Breast epithelium (tissue), 4 donors: ENCODE results near the gene ALPI. TPM values are rescaled to one million over a fixed set of nuclear protein-coding genes. Genes with fewer than 3 reads are reported as not detected.

Experiments used
- DNase-seq, 2 donors: peaks; one replicate each; pipeline ENCODE4 v3.0.0-alpha.2; 2019; ENCODE audit warnings: low spot score in 2 of 2
- H3K27ac ChIP-seq, 2 donors: fragments of 200-600 bp; sonication (generic) in 1 of 2; one replicate each; pipeline ENCODE4 v1.5.1; 2016 to 2019; ENCODE audit warnings: mild to moderate bottlenecking in 1 of 2
- H3K27me3 ChIP-seq, 2 donors: fragments of 200-600 bp; sonication (generic) in 1 of 2; one replicate each; pipeline versions ENCODE4 v1.5.1 to v1.6.0; 2017 to 2019; ENCODE audit warnings: control low read depth in 1 of 2, mild to moderate bottlenecking in 1 of 2
- H3K36me3 ChIP-seq: fragments of 200-600 bp; one replicate; pipeline ENCODE4 v1.5.1; 2019
- H3K4me1 ChIP-seq, 2 donors: fragments of 200-600 bp; sonication (generic); one replicate each; pipeline ENCODE4 v1.5.1; 2016 to 2019; ENCODE audit warnings: control low read depth in 1 of 2
- H3K4me3 ChIP-seq, 3 donors: fragments of 200-600 bp; sonication (generic); 1 replicate in 2 of 3; 2 replicates in 1 of 3; pipeline ENCODE4 v1.5.1; 2016 to 2019; ENCODE audit warnings: mild to moderate bottlenecking in 3 of 3, moderate library complexity in 2 of 3
- H3K9me3 ChIP-seq, 2 donors: fragments of 200-600 bp; sonication (generic) in 1 of 2; one replicate each; pipeline ENCODE4 v1.5.1; 2016 to 2019; ENCODE audit warnings: control low read depth in 1 of 2
- POLR2A ChIP-seq: fragments of 450-650 bp; IDR thresholded peaks from one replicate; pipeline ENCODE4 v1.6.1; 2016; ENCODE audit warnings: antibody characterized with exemption, mild to moderate bottlenecking, moderate library complexity
- POLR2AphosphoS5 ChIP-seq, 3 donors: sonication (generic); formaldehyde crosslinking; IDR thresholded peaks; one replicate each; pipeline ENCODE4 v1.6.1; 2017; ENCODE audit warnings: antibody characterized with exemption in 3 of 3
- intact Hi-C: fragments of 100-400 bp; cut with DNase I; formaldehyde crosslinking; loops from one replicate; pipeline ENCODE4 v1.15.1; 2023; ENCODE audit warnings: low total_unique reads
- total RNA-seq, 3 donors: library from RNA; depleted of rRNA; stranded (reverse); fragments of >200 nt; gene quantifications; one replicate each; pipeline ENCODE4 v1.1.0, GENCODE V29; 2016
- TF ChIP-seq, protein P1 (sequence below), 3 donors: fragments of 450-650 bp; IDR thresholded peaks; one replicate each; pipeline ENCODE4 v1.5.1; 2016 to 2017; ENCODE audit warnings: antibody characterized with exemption in 3 of 3, mild to moderate bottlenecking in 3 of 3, moderate library complexity in 3 of 3

Gene ALPI
- total RNA-seq, 3 donors from 2014 or later = 0.33 TPM; not detected in 2

DNA sequence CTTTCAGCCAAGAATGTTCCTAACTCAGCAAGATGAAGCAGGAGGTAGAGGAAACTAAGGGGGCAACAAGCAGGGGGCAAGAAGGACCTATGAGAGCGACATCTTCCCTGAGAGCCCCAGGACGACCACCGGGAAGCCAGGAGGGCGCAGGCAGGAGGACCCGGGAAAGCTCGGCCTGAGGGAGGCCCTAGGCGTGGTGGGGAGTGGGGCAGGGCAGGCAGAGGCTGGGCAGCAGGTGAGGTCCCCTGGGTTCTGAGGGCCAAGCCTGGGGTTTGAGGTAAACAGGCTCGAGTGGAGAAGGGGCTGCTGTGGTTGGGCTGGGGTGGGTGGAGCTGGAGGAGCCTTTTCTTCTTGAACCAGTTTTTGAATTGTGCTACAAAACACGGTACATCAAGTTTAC is 1.3 kb upstream of the ALPI start:
- Histone ChIP-seq H3K27me3 (peaks cover 0 to 25% of the 10 kb centered on the region in 2 donors), H3K9me3 (no peaks in the 10 kb centered on the region), H3K27ac (no peak overlapping the region), H3K4me3 (no peak overlapping the region), H3K4me1 (no peaks in the 10 kb centered on the region), H3K36me3 (no peaks in the 10 kb centered on the region)
- DNase-seq = no peak
- TF ChIP-seq POLR2AphosphoS5 (IDR thresholded peaks at IDR 0.05) = no peak
- no peak for TF ChIP-seq POLR2A
- TF ChIP-seq, protein P1, sequence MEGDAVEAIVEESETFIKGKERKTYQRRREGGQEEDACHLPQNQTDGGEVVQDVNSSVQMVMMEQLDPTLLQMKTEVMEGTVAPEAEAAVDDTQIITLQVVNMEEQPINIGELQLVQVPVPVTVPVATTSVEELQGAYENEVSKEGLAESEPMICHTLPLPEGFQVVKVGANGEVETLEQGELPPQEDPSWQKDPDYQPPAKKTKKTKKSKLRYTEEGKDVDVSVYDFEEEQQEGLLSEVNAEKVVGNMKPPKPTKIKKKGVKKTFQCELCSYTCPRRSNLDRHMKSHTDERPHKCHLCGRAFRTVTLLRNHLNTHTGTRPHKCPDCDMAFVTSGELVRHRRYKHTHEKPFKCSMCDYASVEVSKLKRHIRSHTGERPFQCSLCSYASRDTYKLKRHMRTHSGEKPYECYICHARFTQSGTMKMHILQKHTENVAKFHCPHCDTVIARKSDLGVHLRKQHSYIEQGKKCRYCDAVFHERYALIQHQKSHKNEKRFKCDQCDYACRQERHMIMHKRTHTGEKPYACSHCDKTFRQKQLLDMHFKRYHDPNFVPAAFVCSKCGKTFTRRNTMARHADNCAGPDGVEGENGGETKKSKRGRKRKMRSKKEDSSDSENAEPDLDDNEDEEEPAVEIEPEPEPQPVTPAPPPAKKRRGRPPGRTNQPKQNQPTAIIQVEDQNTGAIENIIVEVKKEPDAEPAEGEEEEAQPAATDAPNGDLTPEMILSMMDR (IDR thresholded peaks at IDR 0.05) = no peak
- intact Hi-C loops = no loop called here

DNA sequence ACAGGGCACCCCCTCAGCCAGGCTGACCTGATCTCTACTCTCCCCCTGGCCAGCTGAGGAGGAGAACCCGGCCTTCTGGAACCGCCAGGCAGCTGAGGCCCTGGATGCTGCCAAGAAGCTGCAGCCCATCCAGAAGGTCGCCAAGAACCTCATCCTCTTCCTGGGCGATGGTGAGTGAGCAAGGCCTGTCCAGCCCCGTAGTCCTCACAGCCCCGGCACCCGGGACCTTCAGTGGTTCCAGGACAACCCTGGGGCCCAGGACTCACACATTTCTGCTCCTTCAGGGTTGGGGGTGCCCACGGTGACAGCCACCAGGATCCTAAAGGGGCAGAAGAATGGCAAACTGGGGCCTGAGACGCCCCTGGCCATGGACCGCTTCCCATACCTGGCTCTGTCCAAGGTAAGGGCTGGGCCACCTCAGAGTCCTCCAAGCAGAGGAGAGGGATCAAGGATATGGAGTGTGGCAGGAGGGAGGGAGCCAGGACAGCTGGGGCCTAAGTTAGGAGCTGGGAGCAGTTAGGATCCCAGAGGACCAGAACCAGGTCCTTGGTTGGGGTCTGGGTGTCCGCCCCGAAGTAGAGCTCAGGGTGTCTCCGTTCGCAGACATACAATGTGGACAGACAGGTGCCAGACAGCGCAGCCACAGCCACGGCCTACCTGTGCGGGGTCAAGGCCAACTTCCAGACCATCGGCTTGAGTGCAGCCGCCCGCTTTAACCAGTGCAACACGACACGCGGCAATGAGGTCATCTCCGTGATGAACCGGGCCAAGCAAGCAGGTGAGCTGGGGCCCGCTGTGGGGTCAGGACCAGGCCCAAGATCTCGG is 555 bp downstream of the ALPI start:
- Histone ChIP-seq H3K27me3 (peaks cover 0 to 26% of the 10 kb centered on the region in 2 donors), H3K4me3 (no peak overlapping the region), H3K4me1 (no peaks in the 10 kb centered on the region), H3K9me3 (no peaks in the 10 kb centered on the region), H3K36me3 (no peaks in the 10 kb centered on the region), H3K27ac (no peak overlapping the region)
- no peak for DNase-seq
- TF ChIP-seq POLR2AphosphoS5 (IDR thresholded peaks at IDR 0.05) = no peak
- TF ChIP-seq, protein P1 (IDR thresholded peaks at IDR 0.05) = no peak
- TF ChIP-seq POLR2A = no peak
- intact Hi-C loops = no loop called here

DNA sequence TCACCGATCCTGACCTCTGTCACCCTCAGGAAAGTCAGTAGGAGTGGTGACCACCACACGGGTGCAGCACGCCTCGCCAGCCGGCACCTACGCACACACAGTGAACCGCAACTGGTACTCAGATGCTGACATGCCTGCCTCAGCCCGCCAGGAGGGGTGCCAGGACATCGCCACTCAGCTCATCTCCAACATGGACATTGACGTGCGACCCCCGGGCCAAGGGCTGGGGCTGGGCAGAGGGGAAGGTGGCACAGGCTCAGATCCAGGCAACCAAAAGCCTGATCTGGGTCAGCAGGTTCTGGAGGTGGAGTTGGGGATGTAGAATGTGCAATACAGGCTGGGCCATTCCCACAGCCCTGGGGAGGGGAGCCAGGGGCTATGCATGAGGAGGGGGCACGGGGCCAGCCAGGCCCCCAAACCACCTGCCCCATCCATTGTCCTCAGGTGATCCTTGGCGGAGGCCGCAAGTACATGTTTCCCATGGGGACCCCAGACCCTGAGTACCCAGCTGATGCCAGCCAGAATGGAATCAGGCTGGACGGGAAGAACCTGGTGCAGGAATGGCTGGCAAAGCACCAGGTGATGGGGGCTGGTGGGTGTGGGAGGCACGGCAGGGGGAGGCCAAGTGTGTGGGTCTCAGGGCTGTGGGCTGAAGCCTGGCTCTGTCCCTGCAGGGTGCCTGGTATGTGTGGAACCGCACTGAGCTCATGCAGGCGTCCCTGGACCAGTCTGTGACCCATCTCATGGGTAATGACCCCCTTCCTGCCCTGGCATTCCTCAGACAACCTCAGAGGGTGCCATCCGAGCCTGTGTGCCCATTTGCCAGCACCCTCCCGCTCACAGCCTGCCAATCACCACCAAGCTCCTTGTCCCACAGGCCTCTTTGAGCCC is 1.4 kb downstream of the ALPI start:
- Histone ChIP-seq H3K27me3 (peaks cover 0 to 26% of the 10 kb centered on the region in 2 donors), H3K9me3 (no peaks in the 10 kb centered on the region), H3K27ac (no peak overlapping the region), H3K4me3 (no peak overlapping the region), H3K4me1 (no peaks in the 10 kb centered on the region), H3K36me3 (no peaks in the 10 kb centered on the region)
- TF ChIP-seq POLR2A = no peak
- intact Hi-C loops = no loop called here
- DNase-seq = no peak

DNA sequence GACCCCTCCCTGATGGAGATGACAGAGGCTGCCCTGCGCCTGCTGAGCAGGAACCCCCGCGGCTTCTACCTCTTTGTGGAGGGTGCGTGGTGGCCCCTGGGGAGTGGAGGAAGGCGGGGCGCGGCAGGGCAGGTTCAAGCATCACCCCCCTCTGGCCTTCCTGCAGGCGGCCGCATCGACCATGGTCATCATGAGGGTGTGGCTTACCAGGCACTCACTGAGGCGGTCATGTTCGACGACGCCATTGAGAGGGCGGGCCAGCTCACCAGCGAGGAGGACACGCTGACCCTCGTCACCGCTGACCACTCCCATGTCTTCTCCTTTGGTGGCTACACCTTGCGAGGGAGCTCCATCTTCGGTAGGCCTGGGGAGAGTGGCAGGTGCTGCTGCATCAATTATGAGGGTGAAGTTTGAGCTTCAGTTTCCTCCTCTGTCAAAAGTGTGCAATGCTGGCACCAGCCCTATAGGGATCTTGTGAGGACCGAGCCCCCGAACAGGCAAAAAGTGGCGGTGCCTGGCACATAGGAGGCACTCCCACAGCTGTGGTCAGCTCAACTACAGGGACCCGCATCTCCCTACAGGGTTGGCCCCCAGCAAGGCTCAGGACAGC is 2.2 kb downstream of the ALPI start:
- no peaks in the 10 kb centered on the region for H3K9me3 ChIP-seq
- TF ChIP-seq, protein P1 (IDR thresholded peaks at IDR 0.05) = no peak
- TF ChIP-seq POLR2AphosphoS5 (IDR thresholded peaks at IDR 0.05) (no peak), POLR2A (no peak)
- H3K4me1 ChIP-seq = no peaks in the 10 kb centered on the region
- DNase-seq = peak in 1 of 2 donors; percentile 48
- H3K27ac ChIP-seq = no peak overlapping the region
- no peaks in the 10 kb centered on the region for H3K36me3 ChIP-seq
- H3K4me3 ChIP-seq = no peak overlapping the region
- H3K27me3 ChIP-seq = peaks cover 0 to 26% of the 10 kb centered on the region in 2 donors
- intact Hi-C loops = no loop called here

DNA sequence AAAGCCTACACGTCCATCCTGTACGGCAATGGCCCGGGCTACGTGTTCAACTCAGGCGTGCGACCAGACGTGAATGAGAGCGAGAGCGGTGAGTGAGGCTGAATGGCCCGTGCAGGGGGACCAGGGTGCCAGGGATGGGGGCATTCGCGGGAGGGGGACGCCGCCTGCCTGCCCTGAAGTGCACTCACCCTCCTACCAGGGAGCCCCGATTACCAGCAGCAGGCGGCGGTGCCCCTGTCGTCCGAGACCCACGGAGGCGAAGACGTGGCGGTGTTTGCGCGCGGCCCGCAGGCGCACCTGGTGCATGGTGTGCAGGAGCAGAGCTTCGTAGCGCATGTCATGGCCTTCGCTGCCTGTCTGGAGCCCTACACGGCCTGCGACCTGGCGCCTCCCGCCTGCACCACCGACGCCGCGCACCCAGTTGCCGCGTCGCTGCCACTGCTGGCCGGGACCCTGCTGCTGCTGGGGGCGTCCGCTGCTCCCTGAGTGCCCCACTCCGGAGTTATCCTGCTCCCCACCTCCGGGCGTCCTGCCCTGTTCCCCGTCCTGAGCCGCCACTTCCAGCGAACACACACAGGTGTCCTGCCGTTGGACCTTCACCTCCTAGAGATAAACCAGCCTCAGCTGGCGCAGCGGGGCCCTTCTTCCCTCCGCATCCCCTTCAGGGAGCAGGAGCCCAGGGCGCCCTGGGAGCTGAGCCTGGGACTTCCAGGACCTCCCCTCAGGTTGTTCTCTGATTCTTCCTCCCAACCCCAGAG is 2.9 kb downstream of the ALPI start:
- DNase-seq = no peak
- no peaks in the 10 kb centered on the region for H3K9me3 ChIP-seq
- H3K4me3 ChIP-seq = no peak overlapping the region
- H3K27me3 ChIP-seq = peaks cover 0 to 26% of the 10 kb centered on the region in 2 donors
- intact Hi-C loops = no loop called here
- no peaks in the 10 kb centered on the region for H3K4me1 ChIP-seq
- H3K27ac ChIP-seq = no peak overlapping the region
- H3K36me3 ChIP-seq = no peaks in the 10 kb centered on the region
- no peak for TF ChIP-seq POLR2AphosphoS5 (IDR thresholded peaks at IDR 0.05)
- no peak for TF ChIP-seq POLR2A
